ENCODE data around the gene SDC4. TPM values are rescaled to one million over a fixed set of nuclear protein-coding genes. Genes with fewer than 3 reads are reported as not detected.
A peak's percentile ranks its signal among the peaks of the same experiment; 100 is the strongest.

SDC4 gene
- total and polyA plus RNA-seq, 2 experiments from 2014 or later: 28.5 to 39.9 TPM

DNA sequence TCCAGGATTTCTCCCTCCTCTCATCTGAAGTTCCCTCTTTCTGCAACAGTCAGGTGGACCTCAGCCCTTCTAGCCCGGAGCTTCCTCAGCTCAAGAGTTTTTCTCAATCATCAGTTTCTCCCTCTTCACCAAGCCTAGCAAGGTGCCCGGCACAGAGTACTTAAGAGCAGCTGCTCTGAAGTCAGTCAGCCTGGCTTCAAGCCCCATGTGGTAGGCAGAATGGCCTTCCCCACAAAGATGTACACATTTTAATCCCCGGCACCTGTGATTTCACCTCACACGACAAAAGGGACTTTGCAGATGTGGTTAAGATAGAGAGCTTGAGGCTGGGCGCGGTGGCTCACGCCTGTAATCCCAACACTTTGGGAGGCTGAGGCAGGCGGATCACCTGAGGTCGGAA is 56.7 kb downstream of the SDC4 start:
- Histone ChIP-seq H3K27me3 (ENCODE audit: insufficient read depth) (peaks cover 42% of the 10 kb centered on the region), H3K27ac (ENCODE audit: low read depth) (no peak overlapping the region), H3K79me2 (replicated peaks; ENCODE audit: insufficient read depth) (no peaks in the 10 kb centered on the region), H3K4me1 (ENCODE audit: insufficient read depth) (0 out of 2 replicates have a peak, but pooled peaks cover 2% of the 10 kb centered on the region), H3K9me2 (ENCODE audit: insufficient read depth) (no peaks in the 10 kb centered on the region), H2AFZ (no peak overlapping the region), H3K4me2 (no peak overlapping the region), H3K36me3 (ENCODE audit: insufficient read depth) (no peaks in the 10 kb centered on the region; the same call in 1 of the 2 replicates), H4K20me1 (replicated peaks; ENCODE audit: insufficient read depth) (no peaks in the 10 kb centered on the region), H3K4me3 (no peak overlapping the region), H3F3A (replicated peaks; ENCODE audit: low read depth) (0 out of 2 replicates have a peak, but pooled peaks cover 4% of the 10 kb centered on the region)
- Mint-ChIP-seq H3K27ac (no peak overlapping the region), H3K4me3 (no peak overlapping the region), H3K9me3 (peaks cover 24% of the 10 kb centered on the region), H3K27me3 (ENCODE audit: insufficient read depth, low read depth, poor library complexity) (peaks cover 30% of the 10 kb centered on the region), H3K36me3 (ENCODE audit: low read depth) (peaks cover 19% of the 10 kb centered on the region; the same call in 2 of the 3 replicates), H3K4me1 (peaks cover 10% of the 10 kb centered on the region)
- no peak for ATAC-seq
- DNase-seq (ENCODE audit: low spot score): no peak
- TF ChIP-seq NANOG (IDR thresholded peaks at IDR 0.05; ENCODE audit: borderline replicate concordance): no peak

DNA sequence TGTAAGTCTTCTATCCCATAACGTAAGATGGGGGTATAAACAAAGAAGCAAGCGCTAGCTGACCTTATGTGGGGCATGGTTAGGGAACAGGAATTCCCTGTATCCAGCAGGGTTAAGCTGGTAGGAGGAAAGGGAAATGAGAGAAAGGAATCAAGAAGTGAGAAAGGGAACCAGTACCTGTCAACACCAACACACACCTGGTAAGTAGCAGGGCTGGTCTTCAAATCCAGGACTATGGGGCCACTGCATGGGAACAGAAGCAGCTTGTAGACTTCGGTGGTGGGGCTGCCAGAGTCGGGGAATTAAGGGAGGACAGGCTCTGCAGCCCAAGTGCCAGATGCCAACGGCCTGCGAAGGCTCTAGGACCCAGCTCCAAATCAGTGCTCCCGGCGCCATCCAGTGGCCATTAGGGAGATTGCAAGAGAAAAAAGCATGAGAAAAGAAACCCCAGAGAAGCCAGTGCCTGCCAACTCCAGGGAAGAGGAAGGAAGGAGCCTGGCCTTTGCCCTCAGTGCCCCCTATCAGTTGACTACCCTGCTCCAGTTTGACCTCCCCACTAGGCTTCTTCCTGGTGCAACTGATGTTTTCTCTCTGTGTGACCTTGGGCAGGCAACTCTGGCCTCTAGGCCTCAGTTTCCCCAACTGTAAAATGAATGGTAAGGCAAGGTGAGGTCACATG is 57.4 kb downstream of the SDC4 start:
- no peak overlapping the region for H3K4me2 ChIP-seq
- H3K79me2 ChIP-seq (replicated peaks; ENCODE audit: insufficient read depth): no peaks in the 10 kb centered on the region
- Mint-ChIP-seq H3K9me3 (peaks cover 20% of the 10 kb centered on the region), H3K36me3 (ENCODE audit: low read depth) (peaks cover 16% of the 10 kb centered on the region; the same call in 2 of the 3 replicates), H3K4me3 (no peak overlapping the region), H3K27ac (no peak overlapping the region), H3K4me1 (peaks cover 10% of the 10 kb centered on the region), H3K27me3 (ENCODE audit: insufficient read depth, low read depth, poor library complexity) (peaks cover 30% of the 10 kb centered on the region)
- no peak overlapping the region for H3K4me3 ChIP-seq
- no peaks in the 10 kb centered on the region for H3K9me2 ChIP-seq (ENCODE audit: insufficient read depth)
- DNase-seq (ENCODE audit: low spot score): peak; percentile 89
- H3K27me3 ChIP-seq (ENCODE audit: insufficient read depth): peaks cover 42% of the 10 kb centered on the region
- peak; percentile 57 for ATAC-seq
- H2AFZ ChIP-seq: peak overlapping the region; percentile 53
- H3K4me1 ChIP-seq (ENCODE audit: insufficient read depth): 0 out of 2 replicates have a peak, but pooled peaks cover 2% of the 10 kb centered on the region
- H4K20me1 ChIP-seq (replicated peaks; ENCODE audit: insufficient read depth): no peaks in the 10 kb centered on the region
- no peak overlapping the region for H3K27ac ChIP-seq (ENCODE audit: low read depth)
- H3F3A ChIP-seq (replicated peaks; ENCODE audit: low read depth): 0 out of 2 replicates have a peak, but pooled peaks cover 4% of the 10 kb centered on the region
- H3K36me3 ChIP-seq (ENCODE audit: insufficient read depth): no peaks in the 10 kb centered on the region; the same call in 1 of the 2 replicates
- TF ChIP-seq, protein P1, sequence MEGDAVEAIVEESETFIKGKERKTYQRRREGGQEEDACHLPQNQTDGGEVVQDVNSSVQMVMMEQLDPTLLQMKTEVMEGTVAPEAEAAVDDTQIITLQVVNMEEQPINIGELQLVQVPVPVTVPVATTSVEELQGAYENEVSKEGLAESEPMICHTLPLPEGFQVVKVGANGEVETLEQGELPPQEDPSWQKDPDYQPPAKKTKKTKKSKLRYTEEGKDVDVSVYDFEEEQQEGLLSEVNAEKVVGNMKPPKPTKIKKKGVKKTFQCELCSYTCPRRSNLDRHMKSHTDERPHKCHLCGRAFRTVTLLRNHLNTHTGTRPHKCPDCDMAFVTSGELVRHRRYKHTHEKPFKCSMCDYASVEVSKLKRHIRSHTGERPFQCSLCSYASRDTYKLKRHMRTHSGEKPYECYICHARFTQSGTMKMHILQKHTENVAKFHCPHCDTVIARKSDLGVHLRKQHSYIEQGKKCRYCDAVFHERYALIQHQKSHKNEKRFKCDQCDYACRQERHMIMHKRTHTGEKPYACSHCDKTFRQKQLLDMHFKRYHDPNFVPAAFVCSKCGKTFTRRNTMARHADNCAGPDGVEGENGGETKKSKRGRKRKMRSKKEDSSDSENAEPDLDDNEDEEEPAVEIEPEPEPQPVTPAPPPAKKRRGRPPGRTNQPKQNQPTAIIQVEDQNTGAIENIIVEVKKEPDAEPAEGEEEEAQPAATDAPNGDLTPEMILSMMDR (conservative IDR thresholded peaks at IDR 0.05; ENCODE audit: low read depth in 2 of 2): peak; percentile 83 to 89
- no peak for TF ChIP-seq NANOG (IDR thresholded peaks at IDR 0.05; ENCODE audit: borderline replicate concordance)

DNA sequence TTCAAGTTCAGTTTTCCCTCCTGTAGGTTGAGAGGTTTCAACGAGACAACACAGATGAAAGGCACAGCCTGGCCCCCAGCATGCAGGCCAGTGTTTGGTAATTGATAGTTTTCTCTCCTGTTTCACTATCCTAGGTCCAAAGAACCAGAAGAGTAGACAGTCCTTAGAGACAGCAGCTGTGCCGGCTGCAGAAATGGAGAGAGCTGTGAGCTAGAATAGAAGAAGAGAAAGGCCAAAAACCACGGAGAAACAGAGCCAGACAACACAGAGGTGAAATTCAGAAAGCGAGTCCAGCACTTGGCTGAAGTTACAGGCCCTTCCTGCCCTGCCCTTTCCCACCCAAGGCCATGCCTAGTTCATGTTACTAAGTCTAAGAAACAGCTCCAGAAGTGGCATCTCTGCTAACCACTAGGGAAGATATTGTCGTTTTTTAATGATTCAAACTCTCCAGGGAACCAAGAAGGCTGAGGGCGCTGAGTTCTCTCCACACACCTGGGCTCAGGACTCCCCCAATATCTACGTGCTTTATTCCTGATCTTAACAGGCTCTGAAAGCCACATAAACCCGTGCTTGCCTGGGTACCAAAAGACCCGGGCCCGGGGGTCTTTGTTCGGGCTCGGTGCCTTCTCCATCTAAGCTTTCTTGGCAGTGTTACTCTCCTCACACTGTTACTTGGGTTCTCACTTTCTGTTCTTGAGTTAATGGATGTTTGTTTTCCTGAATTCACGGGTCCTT is 58.1 kb downstream of the SDC4 start:
- Mint-ChIP-seq H3K27ac (no peak overlapping the region), H3K4me3 (no peak overlapping the region), H3K9me3 (peaks cover 13% of the 10 kb centered on the region), H3K36me3 (ENCODE audit: low read depth) (peaks cover 11% of the 10 kb centered on the region; the same call in 2 of the 3 replicates), H3K4me1 (peaks cover 10% of the 10 kb centered on the region), H3K27me3 (ENCODE audit: insufficient read depth, low read depth, poor library complexity) (peaks cover 30% of the 10 kb centered on the region)
- peak overlapping the region; percentile 53 for H2AFZ ChIP-seq
- H3K4me3 ChIP-seq: no peak overlapping the region
- no peaks in the 10 kb centered on the region for H4K20me1 ChIP-seq (replicated peaks; ENCODE audit: insufficient read depth)
- DNase-seq (ENCODE audit: low spot score): no peak
- no peak for ATAC-seq
- no peaks in the 10 kb centered on the region for H3K79me2 ChIP-seq (replicated peaks; ENCODE audit: insufficient read depth)
- no peak overlapping the region for H3K4me2 ChIP-seq
- H3K27ac ChIP-seq (ENCODE audit: low read depth): no peak overlapping the region
- H3K27me3 ChIP-seq (ENCODE audit: insufficient read depth): peaks cover 40% of the 10 kb centered on the region
- no peaks in the 10 kb centered on the region; the same call in 1 of the 2 replicates for H3K36me3 ChIP-seq (ENCODE audit: insufficient read depth)
- H3K4me1 ChIP-seq (ENCODE audit: insufficient read depth): 0 out of 2 replicates have a peak, but pooled peaks cover 2% of the 10 kb centered on the region
- H3F3A ChIP-seq (replicated peaks; ENCODE audit: low read depth): 0 out of 2 replicates have a peak, but pooled peaks cover 4% of the 10 kb centered on the region
- H3K9me2 ChIP-seq (ENCODE audit: insufficient read depth): no peaks in the 10 kb centered on the region
- TF ChIP-seq, protein P1 (conservative IDR thresholded peaks at IDR 0.05; ENCODE audit: low read depth in 2 of 2): no peak
- no peak for TF ChIP-seq EZH2 (IDR thresholded peaks at IDR 0.05; ENCODE audit: low read depth, unreplicated experiment)
- TF ChIP-seq, protein P2, sequence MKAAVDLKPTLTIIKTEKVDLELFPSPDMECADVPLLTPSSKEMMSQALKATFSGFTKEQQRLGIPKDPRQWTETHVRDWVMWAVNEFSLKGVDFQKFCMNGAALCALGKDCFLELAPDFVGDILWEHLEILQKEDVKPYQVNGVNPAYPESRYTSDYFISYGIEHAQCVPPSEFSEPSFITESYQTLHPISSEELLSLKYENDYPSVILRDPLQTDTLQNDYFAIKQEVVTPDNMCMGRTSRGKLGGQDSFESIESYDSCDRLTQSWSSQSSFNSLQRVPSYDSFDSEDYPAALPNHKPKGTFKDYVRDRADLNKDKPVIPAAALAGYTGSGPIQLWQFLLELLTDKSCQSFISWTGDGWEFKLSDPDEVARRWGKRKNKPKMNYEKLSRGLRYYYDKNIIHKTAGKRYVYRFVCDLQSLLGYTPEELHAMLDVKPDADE (IDR thresholded peaks at IDR 0.05): no peak
